HG02571 (cell line): ENCODE data around the gene KLK14.

ENCODE experiments used
- ATAC-seq: cut with Tn5 transposase; IDR thresholded peaks from one replicate; pipeline ENCODE4 v1.9.1; 2021; ENCODE audit warnings: mild to moderate bottlenecking, moderate library complexity; ENCODE audit not compliant: unreplicated experiment

Gene KLK14

DNA sequence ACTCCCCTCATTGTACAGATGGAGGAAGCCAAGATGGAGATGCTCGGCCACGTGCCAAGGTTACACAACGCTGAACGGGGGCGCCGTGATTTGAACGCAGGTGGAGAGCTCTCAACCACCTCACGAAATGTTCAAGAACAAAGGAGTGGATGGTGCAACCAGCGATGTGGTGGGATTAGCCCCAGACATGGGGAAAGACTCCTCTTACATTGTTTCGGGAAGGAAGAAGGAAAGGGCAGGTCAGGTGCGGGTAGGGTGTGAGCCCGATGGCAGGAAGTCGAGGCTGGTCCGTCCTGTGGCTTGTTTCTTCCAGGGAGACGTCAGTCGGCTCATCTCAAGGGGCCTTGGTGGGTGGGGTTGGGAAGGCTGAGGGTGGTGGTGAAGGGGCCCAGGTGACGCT lies 7.1 kb upstream of the KLK14 start:
- no peak for ATAC-seq

DNA sequence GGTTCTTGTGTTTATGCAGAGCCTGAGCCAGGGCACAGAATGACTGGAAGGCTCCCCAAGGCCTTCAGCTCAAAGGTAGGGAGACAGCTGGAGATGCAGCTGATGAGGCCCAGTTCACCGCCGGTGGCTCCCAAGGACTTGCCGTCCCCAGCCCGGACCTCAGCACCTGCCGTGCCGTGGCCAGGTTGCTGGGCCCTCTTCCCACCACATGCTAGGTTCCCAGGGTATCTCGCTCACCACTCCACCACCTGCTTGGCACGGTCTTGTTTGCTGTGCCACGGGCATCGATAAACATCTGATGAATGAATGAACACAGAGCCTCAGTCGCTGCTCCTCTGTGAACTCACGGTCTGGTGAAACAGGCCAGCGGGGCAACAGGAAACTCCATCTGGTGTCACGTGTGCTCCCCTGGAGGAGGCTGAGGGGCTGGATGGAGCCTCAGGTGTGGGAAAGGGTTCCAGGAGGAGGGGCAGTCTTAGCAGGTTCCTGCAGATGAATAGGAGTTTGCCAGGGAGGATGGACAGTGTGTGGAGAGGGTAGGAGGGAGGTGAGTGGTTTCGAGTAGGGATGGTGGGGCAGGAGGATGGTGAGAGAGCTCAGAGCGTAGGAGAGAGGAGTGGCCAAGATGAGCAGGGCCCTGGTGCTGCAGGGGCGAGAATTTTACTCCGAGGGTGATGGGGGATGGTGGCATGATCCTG lies 3.6 kb upstream of the KLK14 start:
- no peak for ATAC-seq

DNA sequence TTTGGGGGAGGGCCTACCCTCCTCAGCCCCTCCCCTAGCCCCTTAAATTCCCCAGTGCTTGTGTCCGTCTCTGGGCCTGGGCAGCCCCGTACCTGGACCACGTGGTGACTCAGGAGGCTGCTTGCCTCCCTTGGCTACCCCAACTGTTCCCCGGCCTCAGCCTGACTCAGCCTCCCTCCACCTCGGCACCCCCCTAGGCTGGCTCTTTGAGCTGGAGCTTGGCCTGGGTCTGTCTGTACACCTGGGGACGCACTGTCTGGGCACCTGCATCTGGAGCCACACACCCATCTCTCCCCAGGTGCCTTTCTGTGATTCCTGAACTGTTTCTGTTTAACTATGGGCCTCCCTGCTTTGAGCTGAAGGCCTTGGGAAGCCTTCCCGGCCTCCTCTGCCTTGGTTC lies 1.8 kb upstream of the KLK14 start:
- ATAC-seq, result no peak

- no peak for ATAC-seq
Measured at GRCh38 chr19:51083783-51084182, 1.1 kb upstream of the KLK14 start.

DNA sequence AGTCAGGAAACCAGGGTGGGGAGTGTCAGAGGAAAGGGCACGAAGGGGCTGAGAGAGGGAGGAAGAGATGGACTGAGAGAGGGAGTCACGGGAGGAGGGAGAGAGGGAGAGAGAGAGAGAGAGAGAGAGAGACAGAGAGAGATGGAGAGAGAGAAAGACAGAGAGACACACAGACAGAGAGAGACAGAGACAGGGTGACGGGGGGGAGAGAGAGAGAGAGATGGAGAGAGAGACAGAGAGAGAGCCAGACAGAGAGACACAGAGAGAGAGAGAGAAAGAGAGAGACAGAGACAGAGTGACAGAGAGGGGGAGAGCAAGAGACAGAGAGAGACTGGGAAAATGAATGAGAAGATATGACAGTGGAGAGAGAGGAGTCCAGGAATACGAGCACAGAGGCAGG lies 494 bp upstream of the KLK14 start:
- no peak for ATAC-seq

- no peak for ATAC-seq
Measured at GRCh38 chr19:51081476-51081875, 1.2 kb downstream of the KLK14 start.

- no peak for ATAC-seq
Measured at GRCh38 chr19:51079481-51080110, 3.1 kb downstream of the KLK14 start.

- ATAC-seq, result no peak
Measured at GRCh38 chr19:51078731-51079130, 4.0 kb downstream of the KLK14 start.

DNA sequence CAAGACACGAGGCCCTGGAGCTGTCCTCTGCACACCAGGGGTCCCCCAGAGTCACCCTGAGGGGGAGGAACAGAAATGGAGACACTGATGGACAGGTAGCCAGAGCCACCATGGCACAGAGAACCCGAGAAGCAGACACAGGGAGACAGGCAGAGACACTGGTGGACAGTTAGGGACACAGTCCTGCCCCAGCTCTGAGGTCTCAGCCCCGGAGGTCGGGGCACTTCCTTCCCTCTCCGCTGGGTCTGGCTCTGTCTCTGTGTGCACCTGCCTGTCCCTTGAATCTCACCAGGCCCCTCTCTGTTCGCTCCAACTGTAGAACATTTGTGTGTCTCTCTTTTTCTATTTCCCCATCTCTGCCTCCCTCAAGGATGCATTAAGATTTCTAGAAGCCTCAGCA lies 4.6 kb downstream of the KLK14 start:
- ATAC-seq, result no peak

GRCh38 chr19:51076631-51077213 lies 6.0 kb downstream of the KLK14 start:
- no peak for ATAC-seq

DNA sequence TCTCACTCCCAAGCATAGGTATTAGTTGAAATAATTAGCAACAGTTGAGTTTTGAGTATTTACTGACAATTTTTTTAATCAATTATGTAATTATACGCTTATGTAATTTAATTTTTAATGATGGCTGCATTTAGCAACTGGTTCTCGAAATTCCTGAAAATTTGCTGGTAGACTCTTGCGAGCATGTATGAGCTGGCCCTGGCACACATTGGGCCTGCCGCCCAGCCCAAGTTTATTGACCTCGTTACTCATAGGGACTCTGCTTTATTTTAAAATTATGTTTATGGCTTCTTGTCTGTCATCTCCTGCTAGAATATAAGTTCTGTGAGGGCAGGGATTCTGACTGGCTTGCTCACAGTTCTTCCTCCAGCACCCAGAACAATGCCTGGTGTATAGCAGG lies 6.7 kb downstream of the KLK14 start:
- ATAC-seq, result no peak

DNA sequence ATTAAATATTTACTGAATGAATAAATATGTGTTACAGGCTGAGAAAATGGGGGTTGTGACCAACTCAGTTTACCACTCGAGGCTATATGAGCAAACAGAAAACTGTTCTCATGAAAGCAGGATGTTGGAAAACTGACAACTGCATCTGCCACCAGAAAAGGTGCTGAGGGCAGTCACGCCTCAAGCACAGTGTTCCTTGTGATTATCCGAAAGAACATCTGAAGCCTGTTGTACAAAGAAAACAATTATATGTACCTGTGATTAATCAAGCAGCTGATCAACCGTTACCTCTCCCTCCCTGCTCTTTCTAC lies 11.6 kb downstream of the KLK14 start:
- ATAC-seq, result no peak

DNA sequence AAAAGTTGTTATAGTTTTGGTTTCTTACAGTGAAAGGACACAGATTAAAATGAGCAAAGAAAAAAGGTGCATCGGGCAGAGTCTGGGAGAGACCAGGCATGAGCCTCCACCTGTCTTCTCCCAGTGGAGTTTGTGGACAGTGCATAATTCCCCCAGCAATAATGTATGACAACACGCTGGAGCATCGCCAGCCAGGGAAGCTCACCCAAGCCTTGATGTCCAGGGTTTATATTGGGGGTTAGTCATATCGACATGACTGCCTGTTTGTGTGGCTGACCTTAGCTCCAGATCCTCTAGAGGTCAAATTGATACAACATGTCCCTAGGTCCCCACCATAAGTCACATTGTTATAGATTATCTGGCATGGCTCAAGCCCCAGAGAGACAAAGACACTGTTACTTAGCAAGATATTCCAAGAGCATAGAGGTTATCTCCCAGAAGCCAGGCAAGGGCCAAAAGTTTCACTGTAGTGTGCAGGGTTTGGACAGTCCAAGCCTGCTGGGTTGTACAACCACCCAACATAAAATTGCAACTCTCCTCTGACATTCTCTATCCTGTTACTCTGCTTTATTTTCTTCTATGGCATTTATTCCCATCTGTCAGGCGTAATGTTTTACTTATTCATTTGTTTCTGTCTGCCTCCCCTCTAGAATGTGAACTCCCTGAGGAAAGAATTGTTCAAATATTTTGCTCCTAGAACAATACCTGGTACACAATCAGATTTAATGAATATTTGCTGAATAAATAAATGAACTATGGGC lies 12.2 kb downstream of the KLK14 start:
- ATAC-seq, result no peak

DNA sequence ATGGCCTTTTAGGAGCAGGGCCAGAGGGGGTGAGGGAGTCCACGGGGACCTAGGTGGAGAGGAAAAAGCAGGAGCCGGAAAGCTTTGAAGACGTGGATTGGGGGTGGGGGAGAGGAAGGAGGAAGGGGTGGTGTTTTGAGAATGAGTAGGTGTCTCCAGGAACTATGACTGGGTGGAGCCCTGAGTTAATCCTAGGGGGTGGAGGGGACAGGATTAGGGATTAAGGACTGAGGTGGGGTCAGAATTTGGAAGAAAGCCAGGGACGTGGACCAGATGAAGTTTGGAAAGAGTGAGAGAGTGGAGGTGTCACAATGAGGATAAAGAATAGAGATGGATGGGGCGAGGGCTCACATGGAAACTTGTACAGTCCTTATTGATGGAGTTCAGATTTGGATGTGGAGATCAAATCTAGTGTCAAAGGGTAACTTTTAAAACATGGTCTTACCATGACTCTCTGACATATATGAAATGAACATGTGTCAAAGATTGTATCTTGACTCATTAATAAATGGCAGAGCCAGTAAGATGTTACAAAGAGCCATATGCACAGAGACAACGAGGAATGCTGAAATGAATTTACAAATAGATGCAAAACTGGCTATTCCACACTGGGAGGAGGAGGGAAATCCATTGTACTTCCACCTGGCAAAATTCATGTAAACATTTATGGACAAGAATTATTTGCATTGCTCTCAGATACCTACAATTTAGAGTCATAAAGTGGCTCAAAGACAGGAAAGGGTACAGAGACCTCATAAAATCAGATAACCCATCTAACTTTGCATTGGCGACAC lies 16.1 kb downstream of the KLK14 start:
- ATAC-seq, result no peak

GRCh38 chr19:51065221-51065960 lies 17.3 kb downstream of the KLK14 start:
- no peak for ATAC-seq

- ATAC-seq, result no peak
Measured at GRCh38 chr19:51064534-51065220, 18.0 kb downstream of the KLK14 start, which contains the start of gene KLK13. KLK13 (minus strand) TSS chr19:51065092; CDS start chr19:51065067, 25 bp downstream.

DNA sequence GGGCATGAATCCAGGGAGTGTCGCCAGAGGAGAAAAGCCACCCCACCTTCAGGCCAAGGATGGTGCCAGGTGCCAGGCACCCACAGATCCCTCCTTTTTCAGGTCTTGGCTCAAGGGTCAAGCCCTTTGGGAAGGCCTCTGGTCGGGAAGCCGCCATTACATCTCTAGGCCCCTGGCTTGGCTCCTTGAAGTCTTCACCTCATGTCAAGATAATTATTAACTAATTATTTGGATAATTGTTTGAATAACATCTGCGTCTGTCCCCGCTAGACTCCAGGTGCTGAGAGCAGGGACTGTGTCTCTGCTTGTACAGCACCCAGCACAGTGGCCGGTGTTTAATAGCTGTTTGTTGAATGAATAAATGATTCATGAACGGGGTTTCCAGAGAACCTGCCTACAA lies 19.0 kb downstream of the KLK14 start:
- ATAC-seq, result no peak

- ATAC-seq, result no peak
Measured at GRCh38 chr19:51060973-51061372, 21.7 kb downstream of the KLK14 start.

- no peak for ATAC-seq
Measured at GRCh38 chr19:51060336-51060735, 22.4 kb downstream of the KLK14 start.

GRCh38 chr19:51059715-51060114 lies 23.0 kb downstream of the KLK14 start:
- ATAC-seq, result no peak
